Transverse colon (tissue), 4 donors: ENCODE results near the gene TPSG1.

ENCODE experiments used
- EP300 ChIP-seq: sonication (generic); formaldehyde crosslinking; IDR thresholded peaks from one replicate; pipeline ENCODE4 v1.6.1; 2017; ENCODE audit warnings: antibody characterized with exemption, low read depth
- POLR2A ChIP-seq: fragments of 450-650 bp; IDR thresholded peaks from one replicate; pipeline ENCODE4 v1.6.1; 2016; ENCODE audit warnings: antibody characterized with exemption, mild to moderate bottlenecking, moderate library complexity
- POLR2AphosphoS5 ChIP-seq, 3 donors: sonication (generic); formaldehyde crosslinking; IDR thresholded peaks; one replicate each; pipeline ENCODE4 v1.6.1; 2016; ENCODE audit warnings: antibody characterized with exemption in 3 of 3
- TF ChIP-seq, protein P1 (sequence below), 5 experiments: fragments of 200-600 bp in 3 of 5; fragments of 450-650 bp in 2 of 5; sonication (generic) in 3 of 5; IDR thresholded peaks; 1 replicate in 2 of 5; 2 replicates in 3 of 5; pipeline ENCODE4 v1.5.1; 2016 to 2017; ENCODE audit warnings: antibody characterized with exemption in 5 of 5, inconsistent platforms in 3 of 5, mild to moderate bottlenecking in 2 of 5, moderate library complexity in 1 of 5

DNA sequence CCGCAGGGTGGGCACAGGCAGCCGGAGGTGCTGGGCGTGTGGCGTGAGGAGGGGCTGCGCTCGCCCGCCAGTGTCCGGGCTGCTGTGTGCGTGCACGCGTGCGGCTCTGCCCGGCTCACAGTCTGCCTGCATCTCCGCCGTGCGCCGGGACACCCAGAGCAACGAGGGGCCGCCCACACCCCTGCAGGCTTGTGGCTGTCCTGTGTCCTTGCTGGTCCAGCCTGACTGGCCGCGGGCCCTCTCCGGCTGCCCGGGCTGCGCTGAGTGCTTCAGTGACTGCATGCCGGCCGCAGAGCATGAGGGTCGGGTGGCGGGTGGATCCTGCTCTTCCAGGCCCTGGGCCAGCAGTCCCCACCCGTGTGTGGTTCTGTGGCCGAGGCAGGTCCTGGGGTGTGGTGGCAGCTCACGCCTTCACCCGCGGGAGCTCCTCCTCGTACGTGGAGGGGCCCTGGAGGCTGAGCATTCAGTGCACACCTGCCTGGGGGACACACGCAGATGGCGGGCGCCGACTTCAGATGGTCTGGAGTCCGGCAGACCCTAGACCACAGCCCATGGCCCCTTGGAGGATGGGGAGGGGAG, 12.4 kb downstream of the TPSG1 start:
- TF ChIP-seq, protein P1, sequence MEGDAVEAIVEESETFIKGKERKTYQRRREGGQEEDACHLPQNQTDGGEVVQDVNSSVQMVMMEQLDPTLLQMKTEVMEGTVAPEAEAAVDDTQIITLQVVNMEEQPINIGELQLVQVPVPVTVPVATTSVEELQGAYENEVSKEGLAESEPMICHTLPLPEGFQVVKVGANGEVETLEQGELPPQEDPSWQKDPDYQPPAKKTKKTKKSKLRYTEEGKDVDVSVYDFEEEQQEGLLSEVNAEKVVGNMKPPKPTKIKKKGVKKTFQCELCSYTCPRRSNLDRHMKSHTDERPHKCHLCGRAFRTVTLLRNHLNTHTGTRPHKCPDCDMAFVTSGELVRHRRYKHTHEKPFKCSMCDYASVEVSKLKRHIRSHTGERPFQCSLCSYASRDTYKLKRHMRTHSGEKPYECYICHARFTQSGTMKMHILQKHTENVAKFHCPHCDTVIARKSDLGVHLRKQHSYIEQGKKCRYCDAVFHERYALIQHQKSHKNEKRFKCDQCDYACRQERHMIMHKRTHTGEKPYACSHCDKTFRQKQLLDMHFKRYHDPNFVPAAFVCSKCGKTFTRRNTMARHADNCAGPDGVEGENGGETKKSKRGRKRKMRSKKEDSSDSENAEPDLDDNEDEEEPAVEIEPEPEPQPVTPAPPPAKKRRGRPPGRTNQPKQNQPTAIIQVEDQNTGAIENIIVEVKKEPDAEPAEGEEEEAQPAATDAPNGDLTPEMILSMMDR (IDR thresholded peaks at IDR 0.05) = no peak
- no peak for TF ChIP-seq EP300
- no peak for TF ChIP-seq POLR2A
- no peak for TF ChIP-seq POLR2AphosphoS5 (IDR thresholded peaks at IDR 0.05)
